ELR (cell line): Measurements from ENCODE around the gene ATP8B1.

Experiments
- DNase-seq: peaks from one replicate; pipeline ENCODE4 v3.0.0-alpha.2; 2015; ENCODE audit warnings: low read depth

ATP8B1 gene

DNA sequence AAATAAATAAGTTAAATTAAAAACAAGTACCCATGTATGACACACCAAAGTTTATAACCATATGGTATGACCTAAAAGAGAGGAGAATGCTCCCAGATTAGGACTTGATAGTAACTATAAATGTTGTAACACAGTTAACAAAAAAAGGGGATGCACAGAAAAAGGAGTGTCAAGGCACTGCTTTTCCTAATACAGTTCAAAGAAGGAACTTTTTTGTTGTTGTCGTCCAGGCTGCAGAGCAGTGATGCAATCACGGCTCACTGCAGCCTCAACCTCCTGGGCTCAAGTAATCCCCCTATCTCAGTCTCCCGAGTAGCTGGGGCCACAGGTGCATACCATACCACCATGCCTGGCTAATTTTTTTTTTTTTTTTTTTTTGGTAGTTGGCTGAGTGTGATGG lies 184.2 kb downstream of the ATP8B1 start:
- no peak for DNase-seq

- DNase-seq: no peak
Observed at GRCh38 chr18:57603871-57604270, 199.2 kb downstream of the ATP8B1 start.
